ENCODE measurements around the gene SRCAP. TPM values are rescaled to one million over a fixed set of nuclear protein-coding genes. Genes with fewer than 3 reads are reported as not detected.

The SRCAP gene
- total RNA-seq, 4 donors from 2014 or later: 15.9 to 40.4 (median 30.0) TPM

GRCh38 chr16:30775392-30776188, 76.6 kb downstream of the SRCAP start:
- peak; percentile 80 for ATAC-seq (ENCODE audit: low FRiP score)
- TF ChIP-seq, protein P1, sequence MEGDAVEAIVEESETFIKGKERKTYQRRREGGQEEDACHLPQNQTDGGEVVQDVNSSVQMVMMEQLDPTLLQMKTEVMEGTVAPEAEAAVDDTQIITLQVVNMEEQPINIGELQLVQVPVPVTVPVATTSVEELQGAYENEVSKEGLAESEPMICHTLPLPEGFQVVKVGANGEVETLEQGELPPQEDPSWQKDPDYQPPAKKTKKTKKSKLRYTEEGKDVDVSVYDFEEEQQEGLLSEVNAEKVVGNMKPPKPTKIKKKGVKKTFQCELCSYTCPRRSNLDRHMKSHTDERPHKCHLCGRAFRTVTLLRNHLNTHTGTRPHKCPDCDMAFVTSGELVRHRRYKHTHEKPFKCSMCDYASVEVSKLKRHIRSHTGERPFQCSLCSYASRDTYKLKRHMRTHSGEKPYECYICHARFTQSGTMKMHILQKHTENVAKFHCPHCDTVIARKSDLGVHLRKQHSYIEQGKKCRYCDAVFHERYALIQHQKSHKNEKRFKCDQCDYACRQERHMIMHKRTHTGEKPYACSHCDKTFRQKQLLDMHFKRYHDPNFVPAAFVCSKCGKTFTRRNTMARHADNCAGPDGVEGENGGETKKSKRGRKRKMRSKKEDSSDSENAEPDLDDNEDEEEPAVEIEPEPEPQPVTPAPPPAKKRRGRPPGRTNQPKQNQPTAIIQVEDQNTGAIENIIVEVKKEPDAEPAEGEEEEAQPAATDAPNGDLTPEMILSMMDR (IDR thresholded peaks at IDR 0.05): no peak
- peak; percentile 54 for DNase-seq (ENCODE audit: low spot score)

GRCh38 chr16:30777591-30778297, 78.8 kb downstream of the SRCAP start:
- ATAC-seq (ENCODE audit: low FRiP score) (no peak), DNase-seq (ENCODE audit: low spot score) (no peak)
- TF ChIP-seq, protein P1 (IDR thresholded peaks at IDR 0.05): no peak

DNA sequence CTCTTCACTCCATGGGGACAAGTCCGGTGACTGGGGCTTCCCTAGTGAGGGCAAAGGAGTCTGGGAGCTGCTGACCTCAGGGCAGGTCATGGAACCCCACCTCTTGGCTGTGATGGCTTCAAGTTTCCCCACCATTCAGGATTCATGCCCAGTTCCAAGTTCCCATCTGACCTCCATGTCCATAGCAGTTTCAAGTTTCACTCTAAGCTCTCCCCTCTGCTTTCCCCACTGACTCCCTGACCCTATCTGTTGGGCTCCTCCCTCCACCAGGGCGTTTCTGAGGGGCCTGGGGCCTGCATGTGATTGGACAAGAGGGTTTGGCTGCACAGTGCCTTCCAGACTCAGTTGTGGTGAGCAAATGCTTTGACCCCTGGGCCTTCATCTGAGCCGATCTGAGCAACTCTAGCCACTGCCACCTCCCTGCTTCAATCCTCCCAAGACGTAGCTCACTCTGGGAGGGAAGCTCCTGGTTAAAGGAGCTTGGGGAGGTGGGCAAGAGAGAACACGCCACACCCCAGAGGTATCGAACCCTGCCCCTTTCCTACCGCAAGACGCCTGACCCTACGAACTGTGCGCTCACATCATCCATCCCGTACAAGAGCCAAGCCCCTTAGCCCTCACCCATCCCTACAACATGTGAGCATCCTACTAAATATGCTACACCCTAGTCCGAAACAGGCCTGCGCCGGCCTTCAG, 79.7 kb downstream of the SRCAP start:
- TF ChIP-seq, protein P1 (IDR thresholded peaks at IDR 0.05): no peak
- ATAC-seq (ENCODE audit: low FRiP score) (no peak), DNase-seq (ENCODE audit: low spot score) (no peak)

DNA sequence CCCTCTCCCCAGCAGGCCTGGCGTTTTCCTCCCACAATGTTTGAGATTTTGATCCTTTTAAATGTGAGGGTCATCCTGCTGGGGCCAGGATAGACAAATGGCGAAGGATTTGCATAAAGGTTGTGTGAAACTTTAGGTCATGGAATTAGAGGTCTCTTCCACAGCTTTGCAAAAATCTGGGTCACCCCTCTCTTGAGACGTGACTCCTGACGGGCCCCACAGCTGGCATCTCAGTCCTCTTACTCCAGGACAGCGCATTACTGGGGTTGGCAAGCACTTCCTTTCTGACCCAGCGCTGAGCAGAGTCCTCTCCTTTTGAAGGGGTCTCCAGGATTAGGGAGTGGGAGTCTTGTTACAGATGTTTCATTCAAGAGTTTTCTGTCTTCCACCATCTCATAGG, 80.6 kb downstream of the SRCAP start:
- ATAC-seq (ENCODE audit: low FRiP score) (no peak), DNase-seq (ENCODE audit: low spot score) (no peak)
- TF ChIP-seq, protein P1 (IDR thresholded peaks at IDR 0.05): no peak

DNA sequence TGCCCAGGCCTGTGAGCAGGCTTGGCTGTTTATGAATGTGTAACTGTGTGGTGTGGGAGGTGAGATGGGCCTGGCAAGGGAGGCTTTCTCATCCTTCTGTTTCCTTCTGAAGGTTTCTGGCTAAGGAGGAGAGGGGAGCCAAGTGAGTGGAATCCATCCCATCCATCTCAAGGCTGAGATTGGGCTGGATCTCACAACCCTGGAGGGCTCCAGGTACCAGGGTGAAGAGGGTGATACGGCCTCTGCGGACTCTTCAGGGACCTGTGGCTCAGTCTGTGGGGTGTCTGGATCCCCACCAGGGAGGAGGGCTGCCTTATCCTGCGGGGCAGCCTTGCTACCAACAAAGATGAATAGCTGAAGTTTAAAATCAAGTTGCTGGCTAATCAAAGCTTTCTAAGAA, 81.0 kb downstream of the SRCAP start:
- ATAC-seq (ENCODE audit: low FRiP score) (no peak), DNase-seq (ENCODE audit: low spot score) (no peak)
- TF ChIP-seq, protein P1 (IDR thresholded peaks at IDR 0.05): no peak

GRCh38 chr16:30780549-30780948, 81.6 kb downstream of the SRCAP start:
- TF ChIP-seq, protein P1 (IDR thresholded peaks at IDR 0.05): no peak
- DNase-seq (ENCODE audit: low spot score) (no peak), ATAC-seq (ENCODE audit: low FRiP score) (no peak)
